ENCODE results near the gene LSP1. TPM values are rescaled to one million over a fixed set of nuclear protein-coding genes. Genes with fewer than 3 reads are reported as not detected.

LSP1 gene
- total RNA-seq, 1 donor from 2014 or later, result not detected

DNA sequence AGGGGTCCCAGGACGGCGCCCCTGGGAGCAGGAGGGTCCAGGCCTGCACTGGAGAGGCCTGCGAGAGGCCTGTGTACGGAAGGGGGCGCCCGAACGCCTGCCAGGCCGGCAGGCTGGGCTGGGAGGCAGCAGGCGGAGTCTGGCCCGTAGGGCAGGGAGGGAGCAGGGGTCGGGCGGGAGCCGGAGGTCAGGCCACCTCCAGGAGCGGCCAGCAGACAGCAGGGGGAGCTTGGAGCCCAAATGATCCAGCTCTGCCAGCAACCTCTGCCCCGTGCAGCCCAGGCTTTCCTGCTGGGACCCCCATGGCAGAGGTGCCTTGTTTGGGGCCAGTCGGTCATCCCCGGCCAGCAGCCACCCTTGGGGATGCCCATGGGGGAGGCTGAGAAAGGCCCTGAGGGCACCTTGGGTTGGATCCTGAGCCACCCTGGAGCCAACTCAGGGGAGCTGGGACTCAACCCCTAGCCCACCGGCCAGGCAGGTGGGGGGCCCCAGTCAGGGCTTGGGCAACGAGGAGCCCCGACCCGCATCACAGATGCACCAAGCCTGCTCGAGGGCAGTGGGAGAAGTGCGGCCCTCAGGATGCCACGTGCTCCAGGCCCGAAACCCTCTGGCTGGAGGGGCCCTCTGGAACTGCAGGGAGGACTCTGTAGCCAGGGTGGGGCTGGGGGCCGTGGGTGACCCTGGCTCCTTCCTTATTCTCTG lies 27.7 kb upstream of the LSP1 start:
- peak; percentile 86 for DNase-seq (ENCODE audit: low spot score, unreplicated experiment)
- TF ChIP-seq, protein P1, sequence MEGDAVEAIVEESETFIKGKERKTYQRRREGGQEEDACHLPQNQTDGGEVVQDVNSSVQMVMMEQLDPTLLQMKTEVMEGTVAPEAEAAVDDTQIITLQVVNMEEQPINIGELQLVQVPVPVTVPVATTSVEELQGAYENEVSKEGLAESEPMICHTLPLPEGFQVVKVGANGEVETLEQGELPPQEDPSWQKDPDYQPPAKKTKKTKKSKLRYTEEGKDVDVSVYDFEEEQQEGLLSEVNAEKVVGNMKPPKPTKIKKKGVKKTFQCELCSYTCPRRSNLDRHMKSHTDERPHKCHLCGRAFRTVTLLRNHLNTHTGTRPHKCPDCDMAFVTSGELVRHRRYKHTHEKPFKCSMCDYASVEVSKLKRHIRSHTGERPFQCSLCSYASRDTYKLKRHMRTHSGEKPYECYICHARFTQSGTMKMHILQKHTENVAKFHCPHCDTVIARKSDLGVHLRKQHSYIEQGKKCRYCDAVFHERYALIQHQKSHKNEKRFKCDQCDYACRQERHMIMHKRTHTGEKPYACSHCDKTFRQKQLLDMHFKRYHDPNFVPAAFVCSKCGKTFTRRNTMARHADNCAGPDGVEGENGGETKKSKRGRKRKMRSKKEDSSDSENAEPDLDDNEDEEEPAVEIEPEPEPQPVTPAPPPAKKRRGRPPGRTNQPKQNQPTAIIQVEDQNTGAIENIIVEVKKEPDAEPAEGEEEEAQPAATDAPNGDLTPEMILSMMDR (IDR thresholded peaks at IDR 0.05; ENCODE audit: unreplicated experiment), result peak; percentile 94
- peaks cover 4% of the 10 kb centered on the region for H3K4me1 Mint-ChIP-seq (ENCODE audit: low read depth)
- H3K27me3 Mint-ChIP-seq, result peaks cover 12% of the 10 kb centered on the region
- no peaks in the 10 kb centered on the region for H3K36me3 Mint-ChIP-seq (ENCODE audit: insufficient read depth)
- no peak overlapping the region for H3K27ac Mint-ChIP-seq
- H3K9me3 Mint-ChIP-seq (ENCODE audit: low read depth), result peaks cover 6% of the 10 kb centered on the region
- no peak overlapping the region for H3K4me3 Mint-ChIP-seq (ENCODE audit: low read depth)

DNA sequence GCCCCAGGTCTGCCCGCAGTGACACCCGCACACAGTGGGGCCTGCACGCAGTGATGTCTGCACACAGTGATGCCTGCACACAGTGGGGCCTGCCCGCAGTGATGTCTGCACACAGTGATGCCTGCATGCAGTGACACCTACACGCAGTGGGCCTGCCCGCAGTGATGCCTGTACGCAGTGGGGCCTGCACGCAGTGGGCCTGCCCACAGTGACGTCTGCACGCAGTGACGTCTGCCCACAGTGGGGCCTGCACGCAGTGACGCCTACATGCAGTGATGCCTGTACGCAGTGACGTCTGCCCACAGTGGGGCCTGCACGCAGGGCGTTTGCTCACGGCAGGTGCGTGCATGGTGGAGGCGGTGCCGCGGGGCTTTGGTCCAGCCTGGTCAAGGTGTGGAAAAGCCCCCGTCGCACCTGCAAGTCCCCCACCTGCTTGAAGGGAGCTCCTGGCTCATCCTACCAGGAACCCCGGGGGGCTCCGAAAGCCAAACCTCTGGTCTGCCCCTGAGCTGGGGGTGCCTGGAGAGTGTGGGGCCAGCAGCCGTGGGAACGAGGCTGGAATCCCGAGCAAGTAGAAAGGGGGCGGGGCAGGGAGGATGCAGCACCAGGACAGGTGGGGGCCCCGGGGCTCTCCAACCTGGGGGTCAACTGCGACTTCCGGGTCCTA lies 27.0 kb upstream of the LSP1 start:
- Mint-ChIP-seq H3K4me3 (ENCODE audit: low read depth) (no peak overlapping the region), H3K4me1 (ENCODE audit: low read depth) (peaks cover 7% of the 10 kb centered on the region), H3K36me3 (ENCODE audit: insufficient read depth) (no peaks in the 10 kb centered on the region), H3K9me3 (ENCODE audit: low read depth) (peaks cover 6% of the 10 kb centered on the region), H3K27me3 (peaks cover 10% of the 10 kb centered on the region), H3K27ac (no peak overlapping the region)
- TF ChIP-seq, protein P1 (IDR thresholded peaks at IDR 0.05; ENCODE audit: unreplicated experiment), result no peak
- no peak for DNase-seq (ENCODE audit: low spot score, unreplicated experiment)

DNA sequence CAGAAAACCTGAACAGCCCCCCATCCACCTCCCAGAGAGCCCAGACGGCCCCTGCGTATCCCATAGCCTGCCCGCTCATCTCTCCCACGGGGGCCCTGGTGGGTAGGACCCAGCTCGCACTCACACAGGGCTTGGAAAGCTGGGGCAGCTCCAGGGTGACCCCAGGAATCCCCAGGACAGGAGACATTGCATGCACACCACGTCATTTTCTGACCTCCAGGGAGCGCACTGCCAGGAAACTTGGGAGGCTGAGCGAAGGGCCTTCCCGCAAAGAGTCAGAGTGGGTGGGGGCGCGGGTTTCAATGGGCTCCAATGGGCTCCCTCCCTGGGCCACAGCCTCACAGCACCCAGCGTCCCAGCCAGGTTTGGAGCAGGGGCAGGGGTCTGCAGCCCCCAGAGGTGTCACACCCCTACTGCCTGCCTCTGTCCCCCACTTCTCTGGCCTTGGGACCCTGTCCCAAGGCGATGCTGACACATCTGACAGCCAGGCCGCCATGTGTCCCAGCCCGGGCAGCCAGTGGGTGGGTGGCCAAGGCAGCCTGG lies 26.3 kb upstream of the LSP1 start:
- Mint-ChIP-seq H3K27me3 (peaks cover 6% of the 10 kb centered on the region), H3K9me3 (ENCODE audit: low read depth) (peaks cover under 1% of the 10 kb centered on the region), H3K36me3 (ENCODE audit: insufficient read depth) (no peaks in the 10 kb centered on the region), H3K4me3 (ENCODE audit: low read depth) (no peak overlapping the region), H3K27ac (no peak overlapping the region), H3K4me1 (ENCODE audit: low read depth) (peaks cover 9% of the 10 kb centered on the region)
- DNase-seq (ENCODE audit: low spot score, unreplicated experiment), result no peak
- TF ChIP-seq, protein P1 (IDR thresholded peaks at IDR 0.05; ENCODE audit: unreplicated experiment), result no peak

DNA sequence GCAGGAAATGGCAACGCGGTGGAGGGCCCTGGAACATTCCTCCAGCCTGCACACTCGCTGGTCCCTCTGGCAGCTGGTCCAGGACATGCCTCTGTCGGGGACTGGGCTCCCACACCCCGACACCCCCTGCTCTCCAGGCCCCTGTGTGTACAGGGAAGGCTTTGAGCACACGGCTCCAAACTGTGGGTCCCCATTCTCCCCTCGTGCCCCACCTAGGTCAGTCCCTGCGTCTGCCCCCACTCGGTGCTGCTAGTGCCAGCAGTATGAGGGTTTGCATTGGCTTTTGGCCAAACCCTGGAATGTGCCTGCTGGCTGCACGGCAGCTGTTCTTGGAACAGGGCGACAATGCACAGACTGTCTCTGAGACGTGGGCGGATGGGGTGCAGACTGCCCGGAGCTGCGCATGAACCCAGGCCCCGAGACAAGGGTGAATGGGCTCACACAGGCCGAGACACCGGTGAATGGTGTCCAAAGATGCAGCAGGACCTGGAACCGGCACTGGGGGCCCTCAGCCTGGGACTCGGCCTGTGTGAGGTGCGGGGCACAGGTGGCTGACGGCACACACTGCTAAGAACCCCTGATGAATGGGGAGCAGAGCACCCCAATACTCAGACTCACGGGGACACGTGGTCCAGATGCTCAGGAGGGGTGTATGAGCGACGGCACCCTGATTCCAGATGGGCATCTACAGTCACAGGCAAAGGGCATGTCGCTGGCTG lies 25.6 kb upstream of the LSP1 start:
- Mint-ChIP-seq H3K27ac (no peak overlapping the region), H3K4me3 (ENCODE audit: low read depth) (no peak overlapping the region), H3K4me1 (ENCODE audit: low read depth) (peaks cover 13% of the 10 kb centered on the region), H3K9me3 (ENCODE audit: low read depth) (no peaks in the 10 kb centered on the region), H3K36me3 (ENCODE audit: insufficient read depth) (no peaks in the 10 kb centered on the region), H3K27me3 (peaks cover 4% of the 10 kb centered on the region)
- no peak for DNase-seq (ENCODE audit: low spot score, unreplicated experiment)
- TF ChIP-seq, protein P1 (IDR thresholded peaks at IDR 0.05; ENCODE audit: unreplicated experiment), result no peak

DNA sequence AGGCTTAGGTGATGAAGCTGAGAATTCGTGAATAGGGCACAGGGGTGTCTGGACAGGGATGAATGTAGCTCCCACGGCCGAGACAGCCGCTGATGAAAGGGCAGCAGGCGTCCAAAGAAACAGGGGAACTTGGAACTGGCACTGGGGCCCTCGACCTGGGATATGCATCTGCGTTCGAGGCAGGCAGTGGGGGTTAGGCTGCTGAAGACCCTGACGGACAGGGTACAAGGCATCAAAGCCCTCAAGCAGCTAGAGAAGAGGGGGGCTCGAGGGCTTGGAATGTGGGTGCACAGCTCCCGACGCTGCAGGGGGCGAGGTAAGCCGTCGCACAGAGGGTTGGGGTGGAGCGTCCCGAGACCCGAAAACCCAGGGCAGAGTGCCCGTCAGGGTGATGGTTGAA lies 25.0 kb upstream of the LSP1 start:
- TF ChIP-seq, protein P1 (IDR thresholded peaks at IDR 0.05; ENCODE audit: unreplicated experiment), result no peak
- H3K27me3 Mint-ChIP-seq, result peaks cover 4% of the 10 kb centered on the region
- no peaks in the 10 kb centered on the region for H3K36me3 Mint-ChIP-seq (ENCODE audit: insufficient read depth)
- no peak for DNase-seq (ENCODE audit: low spot score, unreplicated experiment)
- peaks cover 13% of the 10 kb centered on the region for H3K4me1 Mint-ChIP-seq (ENCODE audit: low read depth)
- H3K9me3 Mint-ChIP-seq (ENCODE audit: low read depth), result no peaks in the 10 kb centered on the region
- no peak overlapping the region for H3K4me3 Mint-ChIP-seq (ENCODE audit: low read depth)
- H3K27ac Mint-ChIP-seq, result no peak overlapping the region

Measured in progenitor cell of endocrine pancreas (in vitro differentiated cells).